Neural cell (in vitro differentiated cells): ENCODE results near the gene ZCWPW2. TPM values are rescaled to one million over a fixed set of nuclear protein-coding genes. Genes with fewer than 3 reads are reported as not detected.

Experiments used
- H2AFZ ChIP-seq: fragments of 200-600, 300-800 bp; sonication (generic), shearing (Covaris generic); 2 replicates; pipeline ENCODE4 v1.6.0; 2014; ENCODE audit warnings: low read depth, mild to moderate bottlenecking, antibody characterized with exemption, low read length, moderate library complexity
- H3F3A ChIP-seq: fragments of 200-600 bp; shearing (Covaris generic); 2 replicates; pipeline ENCODE4 v1.6.1; 2016; ENCODE audit warnings: mild to moderate bottlenecking, moderate library complexity, mixed read lengths, antibody characterized with exemption, low read length; ENCODE audit not compliant: insufficient read depth, poor library complexity, severe bottlenecking
- H3K27ac ChIP-seq: fragments of 200-600, 300-800 bp; sonication (generic), shearing (Covaris generic); 2 replicates; pipeline ENCODE4 v1.5.1; 2014; ENCODE audit warnings: mild to moderate bottlenecking, low read length, moderate library complexity
- H3K27me3 ChIP-seq: fragments of 300-800, 200-600 bp; sonication (generic), shearing (Covaris generic); 2 replicates; pipeline ENCODE4 v1.6.0; 2014; ENCODE audit warnings: mild to moderate bottlenecking, low read depth, low read length, moderate library complexity; ENCODE audit not compliant: insufficient read depth
- H3K36me3 ChIP-seq: fragments of 300-800, 200-600 bp; sonication (generic), shearing (Covaris generic); 2 replicates; pipeline ENCODE4 v1.5.1; 2014; ENCODE audit warnings: mild to moderate bottlenecking, antibody characterized with exemption, low read length, moderate library complexity; ENCODE audit not compliant: insufficient read depth
- H3K4me2 ChIP-seq: fragments of 300-800, 200-600 bp; sonication (generic), shearing (Covaris generic); 2 replicates; pipeline ENCODE4 v1.6.0; 2014; ENCODE audit warnings: mild to moderate bottlenecking, low read length
- H3K4me3 ChIP-seq: fragments of 300-800, 200-600 bp; sonication (generic), shearing (Covaris generic); 2 replicates; pipeline ENCODE4 v1.5.1; 2014; ENCODE audit warnings: mild to moderate bottlenecking, low read length, moderate library complexity
- H3K79me2 ChIP-seq: fragments of 200-600 bp; shearing (Covaris generic); replicated peaks from 2 replicates; pipeline ENCODE4 v1.6.0; 2014; ENCODE audit warnings: mild to moderate bottlenecking, low read length, moderate library complexity; ENCODE audit not compliant: insufficient read depth
- H3K9ac ChIP-seq: fragments of 300-800, 200-600 bp; sonication (generic), shearing (Covaris generic); 2 replicates; pipeline ENCODE4 v1.6.1; 2016; ENCODE audit warnings: mild to moderate bottlenecking, low read length, mixed read lengths
- H3K9me2 ChIP-seq: fragments of 200-600 bp; shearing (Covaris generic); 2 replicates; pipeline ENCODE4 v1.6.1; 2016; ENCODE audit warnings: mild to moderate bottlenecking, low read length, mixed read lengths; ENCODE audit not compliant: insufficient read depth
- H3K9me3 ChIP-seq: fragments of 200-600, 300-800 bp; sonication (generic), shearing (Covaris generic); 2 replicates; pipeline ENCODE4 v1.6.1; 2016; ENCODE audit warnings: mild to moderate bottlenecking, mixed run types, low read length, moderate library complexity, mixed read lengths
- H4K20me1 ChIP-seq: fragments of 200-600 bp; shearing (Covaris generic); 2 replicates; pipeline ENCODE4 v1.6.1; 2016; ENCODE audit warnings: mild to moderate bottlenecking, mixed run types; ENCODE audit not compliant: insufficient read depth
- EP300 ChIP-seq: fragments of 450-650 bp; conservative IDR thresholded peaks from 2 replicates; pipeline ENCODE4 v1.6.1; 2014; ENCODE audit warnings: antibody characterized with exemption, mild to moderate bottlenecking, moderate library complexity; ENCODE audit not compliant: poor library complexity, severe bottlenecking
- EZH2 ChIP-seq: fragments of 200-600, 300-800 bp; shearing (Covaris generic), sonication (generic); IDR thresholded peaks from 2 replicates; pipeline ENCODE4 v1.6.1; 2014; ENCODE audit warnings: antibody characterized with exemption, low read length, borderline replicate concordance, mild to moderate bottlenecking; ENCODE audit not compliant: insufficient read depth, poor library complexity, severe bottlenecking
- MXI1 ChIP-seq: fragments of 450-650 bp; conservative IDR thresholded peaks from 2 replicates; pipeline ENCODE4 v1.6.1; 2014; ENCODE audit warnings: antibody characterized with exemption, mild to moderate bottlenecking; ENCODE audit not compliant: poor library complexity, severe bottlenecking
- POLR2AphosphoS5 ChIP-seq: IDR thresholded peaks from 2 replicates; pipeline ENCODE4 v1.6.1; 2012
- RAD21 ChIP-seq: fragments of 450-650 bp; conservative IDR thresholded peaks from 2 replicates; pipeline ENCODE4 v1.6.1; 2014; ENCODE audit warnings: antibody characterized with exemption, mild to moderate bottlenecking, moderate library complexity
- SMC3 ChIP-seq: fragments of 450-650 bp; conservative IDR thresholded peaks from 2 replicates; pipeline ENCODE4 v1.6.1; 2014; ENCODE audit warnings: antibody characterized with exemption, mild to moderate bottlenecking, moderate library complexity; ENCODE audit not compliant: poor library complexity
- TAF1 ChIP-seq: IDR thresholded peaks from 2 replicates; pipeline ENCODE4 v1.6.1; 2012; ENCODE audit warnings: low read depth
- polyA plus RNA-seq: library from polyadenylated mRNA; depleted of rRNA; stranded (reverse); fragments of >200 nt; gene quantifications from 2 replicates; pipeline ENCODE4 v1.2.3, GENCODE V29; 2014
- TF ChIP-seq, protein P1 (sequence below): IDR thresholded peaks from 2 replicates; pipeline ENCODE4 v1.6.1; 2012; ENCODE audit warnings: borderline replicate concordance
- TF ChIP-seq, protein P2 (sequence below): fragments of 450-650 bp; IDR thresholded peaks from 2 replicates; pipeline ENCODE4 v1.5.1; 2014; ENCODE audit warnings: antibody characterized with exemption, mild to moderate bottlenecking, moderate library complexity; ENCODE audit not compliant: poor library complexity, severe bottlenecking

Gene ZCWPW2
- polyA plus RNA-seq, 1 donor from 2014 or later: 0.48 TPM

DNA sequence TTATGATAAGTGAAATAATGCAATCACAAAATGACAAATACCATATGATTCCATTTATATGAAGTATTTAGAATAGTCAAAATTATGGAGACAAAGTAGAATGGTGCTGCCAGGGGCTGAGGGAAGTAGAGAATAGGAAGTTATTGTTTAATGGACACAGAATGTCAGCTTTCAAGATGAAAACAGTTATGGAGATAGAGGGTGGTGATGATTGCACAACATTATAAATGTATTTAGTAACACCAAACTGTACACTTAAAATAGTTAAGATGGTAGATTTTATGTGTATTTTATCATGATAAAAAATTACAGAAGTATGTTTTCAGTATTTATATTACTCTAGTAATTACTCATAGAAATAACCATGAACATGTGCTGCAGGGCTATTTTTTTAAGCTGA lies 100.9 kb downstream of the ZCWPW2 start:
- Histone ChIP-seq H3K9ac (no peak overlapping the region), H3K27me3 (no peaks in the 10 kb centered on the region), H3K4me3 (no peak overlapping the region), H3F3A (no peaks in the 10 kb centered on the region), H3K9me3 (no peaks in the 10 kb centered on the region), H3K9me2 (no peaks in the 10 kb centered on the region), H4K20me1 (no peaks in the 10 kb centered on the region), H3K36me3 (no peaks in the 10 kb centered on the region), H3K4me2 (no peak overlapping the region), H2AFZ (no peak overlapping the region), H3K27ac (no peak overlapping the region), H3K79me2 (no peaks in the 10 kb centered on the region)
- no peak for TF ChIP-seq TAF1
- TF ChIP-seq RAD21: no peak
- no peak for TF ChIP-seq POLR2AphosphoS5
- no peak for TF ChIP-seq MXI1
- TF ChIP-seq, protein P1, sequence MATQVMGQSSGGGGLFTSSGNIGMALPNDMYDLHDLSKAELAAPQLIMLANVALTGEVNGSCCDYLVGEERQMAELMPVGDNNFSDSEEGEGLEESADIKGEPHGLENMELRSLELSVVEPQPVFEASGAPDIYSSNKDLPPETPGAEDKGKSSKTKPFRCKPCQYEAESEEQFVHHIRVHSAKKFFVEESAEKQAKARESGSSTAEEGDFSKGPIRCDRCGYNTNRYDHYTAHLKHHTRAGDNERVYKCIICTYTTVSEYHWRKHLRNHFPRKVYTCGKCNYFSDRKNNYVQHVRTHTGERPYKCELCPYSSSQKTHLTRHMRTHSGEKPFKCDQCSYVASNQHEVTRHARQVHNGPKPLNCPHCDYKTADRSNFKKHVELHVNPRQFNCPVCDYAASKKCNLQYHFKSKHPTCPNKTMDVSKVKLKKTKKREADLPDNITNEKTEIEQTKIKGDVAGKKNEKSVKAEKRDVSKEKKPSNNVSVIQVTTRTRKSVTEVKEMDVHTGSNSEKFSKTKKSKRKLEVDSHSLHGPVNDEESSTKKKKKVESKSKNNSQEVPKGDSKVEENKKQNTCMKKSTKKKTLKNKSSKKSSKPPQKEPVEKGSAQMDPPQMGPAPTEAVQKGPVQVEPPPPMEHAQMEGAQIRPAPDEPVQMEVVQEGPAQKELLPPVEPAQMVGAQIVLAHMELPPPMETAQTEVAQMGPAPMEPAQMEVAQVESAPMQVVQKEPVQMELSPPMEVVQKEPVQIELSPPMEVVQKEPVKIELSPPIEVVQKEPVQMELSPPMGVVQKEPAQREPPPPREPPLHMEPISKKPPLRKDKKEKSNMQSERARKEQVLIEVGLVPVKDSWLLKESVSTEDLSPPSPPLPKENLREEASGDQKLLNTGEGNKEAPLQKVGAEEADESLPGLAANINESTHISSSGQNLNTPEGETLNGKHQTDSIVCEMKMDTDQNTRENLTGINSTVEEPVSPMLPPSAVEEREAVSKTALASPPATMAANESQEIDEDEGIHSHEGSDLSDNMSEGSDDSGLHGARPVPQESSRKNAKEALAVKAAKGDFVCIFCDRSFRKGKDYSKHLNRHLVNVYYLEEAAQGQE: no peak
- TF ChIP-seq, protein P2, sequence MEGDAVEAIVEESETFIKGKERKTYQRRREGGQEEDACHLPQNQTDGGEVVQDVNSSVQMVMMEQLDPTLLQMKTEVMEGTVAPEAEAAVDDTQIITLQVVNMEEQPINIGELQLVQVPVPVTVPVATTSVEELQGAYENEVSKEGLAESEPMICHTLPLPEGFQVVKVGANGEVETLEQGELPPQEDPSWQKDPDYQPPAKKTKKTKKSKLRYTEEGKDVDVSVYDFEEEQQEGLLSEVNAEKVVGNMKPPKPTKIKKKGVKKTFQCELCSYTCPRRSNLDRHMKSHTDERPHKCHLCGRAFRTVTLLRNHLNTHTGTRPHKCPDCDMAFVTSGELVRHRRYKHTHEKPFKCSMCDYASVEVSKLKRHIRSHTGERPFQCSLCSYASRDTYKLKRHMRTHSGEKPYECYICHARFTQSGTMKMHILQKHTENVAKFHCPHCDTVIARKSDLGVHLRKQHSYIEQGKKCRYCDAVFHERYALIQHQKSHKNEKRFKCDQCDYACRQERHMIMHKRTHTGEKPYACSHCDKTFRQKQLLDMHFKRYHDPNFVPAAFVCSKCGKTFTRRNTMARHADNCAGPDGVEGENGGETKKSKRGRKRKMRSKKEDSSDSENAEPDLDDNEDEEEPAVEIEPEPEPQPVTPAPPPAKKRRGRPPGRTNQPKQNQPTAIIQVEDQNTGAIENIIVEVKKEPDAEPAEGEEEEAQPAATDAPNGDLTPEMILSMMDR: no peak
- TF ChIP-seq SMC3: no peak
- no peak for TF ChIP-seq EP300
- no peak for TF ChIP-seq EZH2

DNA sequence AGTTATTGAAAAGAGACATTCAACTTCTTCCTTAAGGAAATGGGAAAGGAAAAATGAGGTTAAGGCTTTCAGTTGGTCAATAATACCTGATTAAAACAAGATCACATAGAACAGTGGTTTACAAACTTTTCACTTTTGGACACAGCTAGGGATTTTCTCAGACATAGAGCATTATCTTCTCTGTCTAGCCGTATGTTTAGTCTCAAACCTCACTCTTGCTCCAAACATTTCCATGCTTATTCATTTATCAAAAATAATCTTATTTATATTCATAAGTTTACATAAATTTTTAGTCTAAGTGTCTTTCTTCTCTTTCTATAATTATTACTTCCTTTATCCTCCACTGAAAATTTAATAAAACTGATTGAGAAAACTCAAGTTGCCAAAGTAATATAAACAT lies 114.3 kb downstream of the ZCWPW2 start:
- TF ChIP-seq MXI1 (no peak), RAD21 (no peak), EP300 (no peak), SMC3 (no peak), TAF1 (no peak), POLR2AphosphoS5 (no peak), EZH2 (no peak)
- TF ChIP-seq, protein P1: no peak
- TF ChIP-seq, protein P2: no peak
- no peaks in the 10 kb centered on the region for H3K79me2 ChIP-seq
- no peak overlapping the region for H2AFZ ChIP-seq
- H3K4me3 ChIP-seq: no peak overlapping the region
- no peaks in the 10 kb centered on the region for H4K20me1 ChIP-seq
- no peak overlapping the region for H3K4me2 ChIP-seq
- no peak overlapping the region for H3K27ac ChIP-seq
- no peaks in the 10 kb centered on the region for H3K36me3 ChIP-seq
- H3K27me3 ChIP-seq: no peaks in the 10 kb centered on the region
- H3K9me2 ChIP-seq: no peaks in the 10 kb centered on the region
- no peaks in the 10 kb centered on the region for H3K9me3 ChIP-seq
- no peaks in the 10 kb centered on the region for H3F3A ChIP-seq
- no peak overlapping the region for H3K9ac ChIP-seq
